ENCODE results near the gene ANKRD33B.

- TF ChIP-seq POLR2A (IDR thresholded peaks at IDR 0.05), result no peak
- TF ChIP-seq, protein P1, sequence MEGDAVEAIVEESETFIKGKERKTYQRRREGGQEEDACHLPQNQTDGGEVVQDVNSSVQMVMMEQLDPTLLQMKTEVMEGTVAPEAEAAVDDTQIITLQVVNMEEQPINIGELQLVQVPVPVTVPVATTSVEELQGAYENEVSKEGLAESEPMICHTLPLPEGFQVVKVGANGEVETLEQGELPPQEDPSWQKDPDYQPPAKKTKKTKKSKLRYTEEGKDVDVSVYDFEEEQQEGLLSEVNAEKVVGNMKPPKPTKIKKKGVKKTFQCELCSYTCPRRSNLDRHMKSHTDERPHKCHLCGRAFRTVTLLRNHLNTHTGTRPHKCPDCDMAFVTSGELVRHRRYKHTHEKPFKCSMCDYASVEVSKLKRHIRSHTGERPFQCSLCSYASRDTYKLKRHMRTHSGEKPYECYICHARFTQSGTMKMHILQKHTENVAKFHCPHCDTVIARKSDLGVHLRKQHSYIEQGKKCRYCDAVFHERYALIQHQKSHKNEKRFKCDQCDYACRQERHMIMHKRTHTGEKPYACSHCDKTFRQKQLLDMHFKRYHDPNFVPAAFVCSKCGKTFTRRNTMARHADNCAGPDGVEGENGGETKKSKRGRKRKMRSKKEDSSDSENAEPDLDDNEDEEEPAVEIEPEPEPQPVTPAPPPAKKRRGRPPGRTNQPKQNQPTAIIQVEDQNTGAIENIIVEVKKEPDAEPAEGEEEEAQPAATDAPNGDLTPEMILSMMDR (IDR thresholded peaks at IDR 0.05), result no peak
Observed at GRCh38 chr5:10580531-10581423, 16.9 kb downstream of the ANKRD33B start.

Data from breast epithelium (tissue), 3 donors.